Progenitor cell of endocrine pancreas (in vitro differentiated cells): Measurements from ENCODE around the gene IL22RA1. TPM values are rescaled to one million over a fixed set of nuclear protein-coding genes. Genes with fewer than 3 reads are reported as not detected.
A peak's percentile ranks its signal among the peaks of the same experiment; 100 is the strongest.

Experiments used
- DNase-seq: peaks from one replicate; pipeline ENCODE4 v3.0.0; 2021; ENCODE audit warnings: low spot score; ENCODE audit not compliant: unreplicated experiment
- H3K27ac Mint-ChIP-seq: 2 replicates; pipeline ENCODE4 v1.8.0; 2021; ENCODE audit warnings: mild to moderate bottlenecking, moderate library complexity, mixed read lengths
- H3K27me3 Mint-ChIP-seq: 2 replicates; pipeline ENCODE4 v1.8.0; 2021; ENCODE audit warnings: mixed read lengths
- H3K36me3 Mint-ChIP-seq: 2 replicates; pipeline ENCODE4 v1.8.0; 2022; ENCODE audit warnings: mixed read lengths; ENCODE audit not compliant: insufficient read depth
- H3K4me1 Mint-ChIP-seq: 2 replicates; pipeline ENCODE4 v1.8.0; 2021; ENCODE audit warnings: low read depth, mixed read lengths
- H3K4me3 Mint-ChIP-seq: 2 replicates; pipeline ENCODE4 v1.8.0; 2021; ENCODE audit warnings: low read depth, mild to moderate bottlenecking, moderate library complexity, mixed read lengths
- H3K9me3 Mint-ChIP-seq: 2 replicates; pipeline ENCODE4 v1.8.0; 2021; ENCODE audit warnings: low read depth, mixed read lengths
- total RNA-seq: library from RNA; stranded (reverse); gene quantifications from 2 replicates; pipeline ENCODE4 v1.2.1, GENCODE V29; 2021
- TF ChIP-seq, protein P1 (sequence below): fragments of 200-600 bp; sonication (generic); IDR thresholded peaks from one replicate; pipeline ENCODE4 v1.5.0; 2021; ENCODE audit warnings: antibody characterized with exemption, mild to moderate bottlenecking; ENCODE audit not compliant: unreplicated experiment

The IL22RA1 gene
- total RNA-seq, 1 donor from 2014 or later, result 0.26 TPM

- H3K4me3 Mint-ChIP-seq, result no peak overlapping the region
- H3K4me1 Mint-ChIP-seq, result no peaks in the 10 kb centered on the region
- H3K36me3 Mint-ChIP-seq, result no peaks in the 10 kb centered on the region
- no peak overlapping the region for H3K27ac Mint-ChIP-seq
- no peaks in the 10 kb centered on the region for H3K9me3 Mint-ChIP-seq
- DNase-seq, result no peak
- TF ChIP-seq, protein P1, sequence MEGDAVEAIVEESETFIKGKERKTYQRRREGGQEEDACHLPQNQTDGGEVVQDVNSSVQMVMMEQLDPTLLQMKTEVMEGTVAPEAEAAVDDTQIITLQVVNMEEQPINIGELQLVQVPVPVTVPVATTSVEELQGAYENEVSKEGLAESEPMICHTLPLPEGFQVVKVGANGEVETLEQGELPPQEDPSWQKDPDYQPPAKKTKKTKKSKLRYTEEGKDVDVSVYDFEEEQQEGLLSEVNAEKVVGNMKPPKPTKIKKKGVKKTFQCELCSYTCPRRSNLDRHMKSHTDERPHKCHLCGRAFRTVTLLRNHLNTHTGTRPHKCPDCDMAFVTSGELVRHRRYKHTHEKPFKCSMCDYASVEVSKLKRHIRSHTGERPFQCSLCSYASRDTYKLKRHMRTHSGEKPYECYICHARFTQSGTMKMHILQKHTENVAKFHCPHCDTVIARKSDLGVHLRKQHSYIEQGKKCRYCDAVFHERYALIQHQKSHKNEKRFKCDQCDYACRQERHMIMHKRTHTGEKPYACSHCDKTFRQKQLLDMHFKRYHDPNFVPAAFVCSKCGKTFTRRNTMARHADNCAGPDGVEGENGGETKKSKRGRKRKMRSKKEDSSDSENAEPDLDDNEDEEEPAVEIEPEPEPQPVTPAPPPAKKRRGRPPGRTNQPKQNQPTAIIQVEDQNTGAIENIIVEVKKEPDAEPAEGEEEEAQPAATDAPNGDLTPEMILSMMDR, result no peak
- H3K27me3 Mint-ChIP-seq, result peaks cover 4% of the 10 kb centered on the region
These were observed 61.8 kb downstream of the IL22RA1 start for GRCh38 chr1:24081190-24081589.

GRCh38 chr1:24080131-24080530 is 62.8 kb downstream of the IL22RA1 start:
- H3K36me3 Mint-ChIP-seq, result no peaks in the 10 kb centered on the region
- peaks cover 4% of the 10 kb centered on the region for H3K27me3 Mint-ChIP-seq
- H3K4me1 Mint-ChIP-seq, result no peaks in the 10 kb centered on the region
- no peak overlapping the region for H3K4me3 Mint-ChIP-seq
- DNase-seq, result no peak
- no peaks in the 10 kb centered on the region for H3K9me3 Mint-ChIP-seq
- TF ChIP-seq, protein P1, result no peak
- H3K27ac Mint-ChIP-seq, result no peak overlapping the region

- peak overlapping the region; percentile 41 for H3K27ac Mint-ChIP-seq
- H3K27me3 Mint-ChIP-seq, result no peaks in the 10 kb centered on the region
- TF ChIP-seq, protein P1, result no peak
- H3K9me3 Mint-ChIP-seq, result no peaks in the 10 kb centered on the region
- no peaks in the 10 kb centered on the region for H3K4me1 Mint-ChIP-seq
- H3K36me3 Mint-ChIP-seq, result no peaks in the 10 kb centered on the region
- no peak overlapping the region for H3K4me3 Mint-ChIP-seq
- DNase-seq, result no peak
These were observed 65.5 kb downstream of the IL22RA1 start for GRCh38 chr1:24077278-24077978.

DNA sequence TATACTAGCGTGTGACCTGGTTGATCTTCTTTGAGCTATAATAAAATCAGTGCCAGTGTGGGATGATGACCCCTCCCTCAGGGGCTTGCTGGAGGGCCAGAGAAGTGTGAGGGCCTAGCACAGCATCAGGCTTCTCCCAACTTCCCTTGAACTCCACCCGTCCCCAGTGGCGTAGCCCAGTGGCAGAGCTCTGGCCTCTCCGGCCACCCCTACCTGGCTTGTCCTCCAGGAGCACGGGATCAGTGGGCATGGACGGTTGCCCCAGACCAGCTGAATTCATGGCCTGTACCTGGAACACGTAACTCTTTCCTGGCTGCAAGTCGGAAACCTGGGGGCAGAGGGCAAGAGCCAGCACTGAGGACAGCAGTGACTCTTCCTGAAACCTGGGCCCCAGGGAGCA is 67.0 kb downstream of the IL22RA1 start:
- H3K27ac Mint-ChIP-seq, result no peak overlapping the region
- TF ChIP-seq, protein P1, result no peak
- no peak for DNase-seq
- H3K36me3 Mint-ChIP-seq, result no peaks in the 10 kb centered on the region
- peaks cover under 1% of the 10 kb centered on the region for H3K4me1 Mint-ChIP-seq
- H3K9me3 Mint-ChIP-seq, result no peaks in the 10 kb centered on the region
- H3K4me3 Mint-ChIP-seq, result no peak overlapping the region
- H3K27me3 Mint-ChIP-seq, result peaks cover 4% of the 10 kb centered on the region

GRCh38 chr1:24075590-24075854 is 67.4 kb downstream of the IL22RA1 start:
- TF ChIP-seq, protein P1, result no peak
- no peak overlapping the region for H3K27ac Mint-ChIP-seq
- no peak overlapping the region for H3K4me3 Mint-ChIP-seq
- H3K27me3 Mint-ChIP-seq, result peaks cover 5% of the 10 kb centered on the region
- H3K4me1 Mint-ChIP-seq, result peaks cover 2% of the 10 kb centered on the region
- H3K9me3 Mint-ChIP-seq, result no peaks in the 10 kb centered on the region
- no peak for DNase-seq
- no peaks in the 10 kb centered on the region for H3K36me3 Mint-ChIP-seq
